HG03558 (cell line): ENCODE measurements around the gene LRR1.
A peak's percentile ranks its signal among the peaks of the same experiment; 100 is the strongest.
"Not testable (repeated sequence)": the region's sequence is repeated elsewhere in the genome, so short reads cannot be mapped to it uniquely, and the experiment has no call there.

Experiments used
- ATAC-seq: cut with Tn5 transposase; IDR thresholded peaks from one replicate; pipeline ENCODE4 v1.9.1; 2021; ENCODE audit warnings: moderate number of reproducible peaks; ENCODE audit not compliant: unreplicated experiment; ENCODE audit errors: extremely low read depth

Gene LRR1

GRCh38 chr14:49584981-49585640 is 13.6 kb upstream of the LRR1 start:
- ATAC-seq = not testable (repeated sequence)

DNA sequence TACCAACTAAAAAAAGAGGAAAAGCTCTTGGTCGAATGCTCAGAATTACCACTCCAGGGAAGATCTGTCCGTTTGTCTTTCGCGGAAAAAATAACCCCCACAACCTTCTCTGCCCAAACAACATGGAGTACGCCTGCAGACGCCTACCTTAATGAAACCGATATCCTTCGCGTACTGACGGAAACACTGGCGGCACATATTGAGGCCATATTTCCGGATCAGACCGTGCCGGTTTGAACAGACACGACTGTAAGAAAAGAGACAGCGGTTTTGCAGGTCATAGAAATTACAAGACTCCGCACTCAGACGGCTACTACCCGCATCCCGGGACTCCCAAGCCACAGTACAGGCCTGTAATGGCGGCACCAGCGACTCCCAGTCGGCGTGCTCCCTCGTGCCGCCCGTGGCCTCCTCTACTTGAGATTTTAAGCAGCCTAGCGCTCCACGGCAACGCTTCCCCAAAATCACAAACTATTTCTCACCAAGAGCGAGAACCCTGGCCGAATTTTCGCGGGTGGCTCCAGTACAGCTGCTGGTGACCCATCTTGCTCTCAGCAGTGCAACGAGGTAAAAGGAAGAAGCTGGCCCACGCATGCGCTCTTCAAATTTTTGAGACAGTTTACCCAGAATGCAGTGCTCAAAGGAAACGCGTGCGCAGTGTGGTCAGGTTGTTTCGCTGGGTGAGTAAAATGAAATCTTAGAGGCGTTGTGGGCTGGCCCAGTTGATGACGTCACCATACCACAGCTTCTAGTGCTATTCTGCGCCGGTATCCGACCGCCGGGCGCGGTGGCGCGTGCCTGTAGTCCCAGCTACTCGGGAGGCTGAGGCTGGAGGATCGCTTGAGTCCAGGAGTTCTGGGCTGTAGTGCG is 12.7 kb upstream of the LRR1 start, which contains the start of gene RPS29:
TSS of gene RPS29 (minus strand) at position 578 of the 870 bp plus-strand sequence. CDS start at position 544, 34 bp downstream.
- ATAC-seq = peak; percentile 80

- peak; percentile 21 for ATAC-seq
Measured at GRCh38 chr14:49586673-49587460, 11.9 kb upstream of the LRR1 start.

DNA sequence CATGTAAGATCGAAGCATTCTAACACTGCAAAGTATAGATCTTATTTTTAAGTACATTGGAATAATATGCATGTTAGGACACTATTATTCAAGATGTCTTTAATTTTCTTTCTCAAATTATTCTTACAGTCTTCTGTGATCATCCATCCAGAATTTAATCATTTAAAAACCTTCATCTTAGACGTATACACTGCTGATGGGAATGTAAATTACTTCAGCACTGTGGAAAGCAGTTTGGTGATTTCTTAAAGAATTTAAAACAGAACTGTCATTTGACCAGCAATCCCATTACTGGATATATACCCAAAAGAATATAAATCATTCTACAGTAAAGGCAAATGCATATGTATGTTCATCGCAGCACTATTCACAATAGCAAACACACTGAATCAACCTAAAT is 9.4 kb upstream of the LRR1 start:
- ATAC-seq = no peak

DNA sequence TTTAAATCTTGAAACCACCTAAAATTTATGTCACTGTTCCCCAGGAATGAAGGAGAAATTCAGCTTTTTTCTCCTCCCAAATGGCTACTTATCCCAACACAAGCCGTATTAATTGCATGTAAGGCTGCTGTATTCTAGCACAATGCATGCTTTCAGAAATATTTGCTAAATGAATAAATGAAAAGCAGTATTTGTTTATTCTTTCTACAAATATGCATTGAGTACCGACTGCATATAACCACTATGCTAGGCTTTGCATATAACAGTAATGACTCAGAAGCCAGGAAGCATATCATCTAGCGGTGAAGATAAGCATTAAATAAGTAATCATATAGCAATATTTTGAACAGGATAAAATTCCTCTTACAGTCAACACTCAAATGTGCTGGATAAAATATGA is 5.7 kb upstream of the LRR1 start:
- no peak for ATAC-seq

DNA sequence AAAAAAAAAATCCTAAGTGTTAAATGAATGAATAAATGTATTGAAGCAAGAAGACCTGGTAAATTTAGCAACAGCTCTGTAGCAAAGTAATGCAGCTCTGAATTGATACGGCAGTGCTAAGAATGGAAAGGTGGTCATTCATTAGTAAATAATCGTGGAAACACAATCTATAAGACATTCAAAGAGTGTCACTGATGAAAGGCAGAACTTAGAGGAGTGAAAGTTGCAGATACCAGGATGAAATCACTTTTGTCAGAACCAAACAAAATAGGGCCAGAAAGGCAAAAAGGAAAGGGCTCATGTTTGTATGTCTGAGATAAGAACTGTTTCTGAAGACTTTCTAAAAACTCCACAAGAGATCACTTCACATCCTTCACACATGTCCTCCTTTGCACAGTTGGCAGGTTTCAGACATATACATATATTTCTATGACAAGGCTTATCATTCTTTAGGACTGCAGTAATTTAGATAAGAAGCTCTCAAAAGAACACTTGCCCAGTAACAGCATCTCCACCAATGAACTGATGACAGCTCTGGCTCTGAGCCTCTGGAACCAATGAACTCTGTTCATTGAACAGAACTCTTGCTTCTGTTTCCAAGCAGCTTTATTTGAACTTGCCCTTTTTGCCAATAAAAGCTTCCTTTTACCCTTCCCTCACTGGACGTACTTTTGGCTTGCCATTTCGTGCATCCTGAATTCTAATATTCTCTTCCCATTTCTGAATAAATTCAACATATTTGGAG is 4.2 kb upstream of the LRR1 start:
- no peak for ATAC-seq

DNA sequence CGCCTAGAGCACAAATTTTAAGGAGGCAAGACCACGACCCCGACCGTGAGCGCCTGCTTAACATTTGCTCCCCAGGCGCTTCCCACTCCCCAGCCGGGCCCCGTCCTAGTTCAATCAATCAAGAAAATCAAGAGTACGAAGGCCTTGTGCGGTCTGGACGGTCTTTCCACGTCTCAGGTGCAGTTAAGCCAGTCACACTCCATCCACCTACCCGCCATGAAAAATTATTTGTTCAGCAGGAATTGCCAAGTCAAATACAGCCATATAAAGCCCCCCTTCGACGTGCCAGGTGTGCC is 603 bp upstream of the LRR1 start:
- ATAC-seq = no peak

DNA sequence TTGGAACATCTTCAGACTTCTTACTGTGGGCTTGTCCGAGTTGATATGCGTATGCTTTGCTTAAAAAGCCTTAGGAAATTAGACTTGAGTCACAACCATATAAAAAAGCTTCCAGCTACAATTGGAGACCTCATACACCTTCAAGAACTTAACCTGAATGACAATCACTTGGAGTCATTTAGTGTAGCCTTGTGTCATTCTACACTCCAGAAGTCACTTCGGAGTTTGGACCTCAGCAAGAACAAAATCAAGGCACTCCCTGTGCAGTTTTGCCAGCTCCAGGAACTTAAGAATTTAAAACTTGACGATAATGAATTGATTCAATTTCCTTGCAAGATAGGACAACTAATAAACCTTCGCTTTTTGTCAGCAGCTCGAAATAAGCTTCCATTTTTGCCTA is 8.8 kb downstream of the LRR1 start:
- no peak for ATAC-seq

DNA sequence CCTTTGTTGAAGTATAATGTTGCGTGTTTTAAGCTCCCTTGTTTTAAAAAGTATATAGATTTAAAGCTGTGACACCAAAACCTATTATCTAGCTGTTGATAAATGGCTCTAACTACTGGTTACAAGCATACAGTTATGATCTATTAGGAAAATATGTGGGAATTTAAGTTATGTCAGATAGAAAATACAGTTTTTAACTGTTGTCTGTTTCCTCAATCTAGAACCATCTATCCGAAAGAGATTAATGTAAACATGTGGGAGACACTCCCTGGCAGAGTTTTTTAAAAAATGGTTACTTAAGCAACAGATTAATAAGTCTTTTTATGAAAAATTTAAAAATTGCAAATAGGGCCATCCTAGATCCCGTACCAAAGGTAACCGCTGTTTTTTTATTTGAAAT is 13.5 kb downstream of the LRR1 start:
- ATAC-seq = no peak

DNA sequence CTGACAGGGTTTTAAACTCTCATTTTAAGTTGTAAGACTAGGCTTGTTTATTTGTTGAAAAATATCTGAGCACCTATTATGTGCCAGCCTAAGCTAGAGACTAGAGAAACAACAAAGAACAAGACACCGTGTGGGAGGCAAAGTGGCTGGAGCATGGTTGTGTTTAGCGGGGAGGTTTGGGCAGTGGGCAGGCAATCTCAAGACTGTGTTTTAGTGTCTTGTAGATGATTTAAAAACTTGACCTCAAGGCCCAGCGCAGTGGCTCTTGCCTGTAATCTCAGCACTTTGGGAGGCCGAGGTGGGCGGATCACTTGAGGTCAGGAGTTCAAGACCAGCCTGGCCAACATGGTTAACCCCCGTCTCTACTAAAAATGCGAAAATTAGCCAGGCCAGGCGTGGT is 13.9 kb downstream of the LRR1 start:
- ATAC-seq = no peak

DNA sequence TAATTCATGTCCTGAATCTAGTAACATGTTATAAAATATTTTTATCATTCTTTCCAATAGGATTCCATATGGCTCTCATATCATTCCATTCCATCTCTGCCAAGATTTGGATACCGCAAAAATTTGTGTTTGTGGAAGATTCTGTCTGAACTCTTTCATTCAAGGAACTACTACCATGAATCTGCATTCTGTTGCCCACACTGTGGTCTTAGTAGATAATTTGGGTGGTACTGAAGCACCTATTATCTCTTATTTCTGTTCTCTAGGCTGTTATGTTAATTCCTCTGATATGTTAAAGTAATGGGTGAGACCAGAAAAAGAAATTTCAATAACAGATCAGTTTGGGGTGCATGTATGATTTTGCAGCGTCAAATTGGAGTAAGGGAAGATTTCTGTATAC is 15.5 kb downstream of the LRR1 start:
- ATAC-seq = no peak

DNA sequence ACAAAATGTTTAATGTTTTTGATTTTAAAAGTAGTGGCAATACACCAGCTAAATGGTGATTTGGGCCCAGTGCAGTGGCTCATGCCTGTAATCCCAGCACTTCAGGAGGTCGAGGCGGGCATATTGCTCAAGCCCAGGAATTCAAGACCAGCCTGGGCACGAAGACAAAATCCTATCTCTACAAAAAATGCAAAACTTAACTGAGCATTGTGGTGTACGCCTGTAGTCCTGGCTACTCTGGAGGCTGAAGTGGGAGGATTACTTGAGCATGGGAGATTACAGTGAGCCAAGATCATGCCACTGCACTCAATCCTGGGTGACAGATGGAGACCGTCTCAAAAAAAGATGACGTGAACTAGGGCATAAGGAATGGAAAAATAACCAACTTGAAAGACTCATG is 17.0 kb downstream of the LRR1 start:
- no peak for ATAC-seq

DNA sequence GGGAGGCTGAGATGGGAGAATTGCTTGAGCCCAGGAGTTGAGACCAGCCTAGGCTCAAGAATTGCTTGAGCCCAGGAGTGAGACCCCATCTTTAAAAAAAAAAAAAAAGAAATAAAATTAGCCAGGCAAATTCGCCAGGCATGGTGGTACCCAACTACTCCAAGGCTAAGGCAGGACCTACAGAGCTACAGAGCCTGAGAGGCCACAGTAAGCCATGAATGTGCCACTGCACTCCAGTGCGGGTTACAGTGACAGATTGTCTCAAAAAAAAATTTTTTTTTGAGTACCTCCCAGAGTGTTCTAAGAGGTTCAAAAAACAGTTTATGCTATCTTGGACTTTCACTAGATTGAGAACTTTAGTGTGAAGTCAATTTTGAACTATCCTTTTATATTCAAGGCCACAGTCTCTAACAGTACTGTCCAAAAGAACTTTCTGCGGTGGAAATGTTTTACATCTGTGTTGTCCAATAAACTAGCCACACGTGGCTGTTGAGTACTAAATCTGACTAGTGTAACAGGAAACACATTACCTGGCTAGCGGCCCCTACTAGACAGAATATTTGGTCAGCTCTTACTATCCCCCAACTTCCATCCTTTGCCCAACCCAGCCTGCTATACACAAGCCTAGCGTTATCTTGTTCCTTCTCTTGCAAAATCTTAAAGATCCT is 19.2 kb downstream of the LRR1 start:
- no peak for ATAC-seq

DNA sequence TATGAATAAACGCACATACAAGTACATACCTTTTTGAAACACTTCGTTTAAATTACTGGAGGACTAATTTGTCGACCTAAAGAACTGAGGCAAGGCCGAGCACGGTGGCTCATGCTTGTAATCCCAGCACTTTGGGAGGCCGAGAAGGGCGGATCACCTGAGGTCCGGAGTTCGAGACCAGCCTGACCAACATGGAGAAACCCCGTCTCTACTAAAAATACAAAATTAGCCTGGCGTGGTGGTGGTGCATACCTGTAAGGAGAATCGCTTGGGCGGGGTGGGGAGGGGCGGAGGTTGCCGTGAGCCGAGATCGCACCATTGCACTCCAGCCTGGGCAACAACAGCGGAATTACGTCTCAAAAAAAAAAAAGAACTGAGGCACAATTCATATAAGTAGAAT is 20.5 kb downstream of the LRR1 start:
- ATAC-seq = not testable (repeated sequence)

DNA sequence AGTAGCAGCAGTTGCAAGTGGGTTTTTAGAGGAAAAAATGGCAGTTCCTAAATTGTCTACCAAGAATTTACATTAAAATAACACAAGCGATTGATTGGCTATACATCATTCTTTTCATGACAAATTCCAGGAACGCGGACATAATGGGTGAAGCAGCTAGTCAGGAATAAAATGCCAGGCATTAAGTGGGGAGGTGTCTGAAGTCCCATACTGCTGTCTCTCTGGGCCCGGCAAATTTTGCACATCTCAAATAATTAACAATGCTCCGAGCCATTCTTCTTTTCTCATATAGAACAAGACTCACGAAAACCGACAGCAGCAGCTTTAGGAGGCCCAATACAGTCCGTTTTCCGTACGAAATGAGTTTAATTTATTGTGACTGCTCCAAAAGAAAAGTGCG is 21.0 kb downstream of the LRR1 start:
- ATAC-seq = no peak

- peak; percentile 88 for ATAC-seq
Measured at GRCh38 chr14:49620182-49621113, 21.7 kb downstream of the LRR1 start, which contains the start of the genes MGAT2 and RPL36AL. Gene MGAT2, plus strand, starts transcription at chr14:49620799. Its CDS starts 470 bp downstream, at chr14:49621269. Gene RPL36AL, minus strand, starts transcription at chr14:49620626. Its CDS starts 1,522 bp downstream, at chr14:49619104.

GRCh38 chr14:49621114-49621881 is 22.6 kb downstream of the LRR1 start:
- ATAC-seq = no peak
